H9 (cell line): ENCODE measurements around the gene BMP5. TPM values are rescaled to one million over a fixed set of nuclear protein-coding genes. Genes with fewer than 3 reads are reported as not detected.

Experiments used
- DNase-seq: peaks from one replicate; pipeline ENCODE4 v3.0.0-alpha.2; 2017
- H2AFZ ChIP-seq: one replicate; pipeline ENCODE4 v1.6.1; 2013; ENCODE audit warnings: mild to moderate bottlenecking, low read length, control low read depth, moderate library complexity
- H2AK5ac ChIP-seq: 2 replicates; pipeline ENCODE4 v1.6.1; 2013; ENCODE audit warnings: low read length, control low read depth, mixed read lengths; ENCODE audit not compliant: insufficient read length
- H2BK120ac ChIP-seq: one replicate; pipeline ENCODE4 v1.6.1; 2013; ENCODE audit warnings: low read depth, mild to moderate bottlenecking, low read length, control low read depth, inconsistent platforms; ENCODE audit not compliant: poor library complexity, severe bottlenecking
- H2BK12ac ChIP-seq: 2 replicates; pipeline ENCODE4 v1.6.1; 2013; ENCODE audit warnings: low read length, control low read depth, mixed read lengths, low read depth; ENCODE audit not compliant: insufficient read length
- H2BK15ac ChIP-seq: 2 replicates; pipeline ENCODE4 v1.6.1; 2013; ENCODE audit warnings: low read depth, low read length, control low read depth
- H2BK20ac ChIP-seq: one replicate; pipeline ENCODE4 v1.6.1; 2013; ENCODE audit warnings: low read depth, mild to moderate bottlenecking, low read length, control low read depth, inconsistent platforms; ENCODE audit not compliant: poor library complexity, severe bottlenecking
- H2BK5ac ChIP-seq: 2 replicates; pipeline ENCODE4 v1.6.1; 2013; ENCODE audit warnings: low read length, control low read depth, mixed read lengths; ENCODE audit not compliant: insufficient read length
- H3K14ac ChIP-seq: 2 replicates; pipeline ENCODE4 v1.6.1; 2013; ENCODE audit warnings: low read length, control low read depth; ENCODE audit not compliant: insufficient read depth
- H3K18ac ChIP-seq: 2 replicates; pipeline ENCODE4 v1.6.1; 2013; ENCODE audit warnings: low read depth, mild to moderate bottlenecking, mixed read lengths, low read length, control low read depth; ENCODE audit not compliant: insufficient read length
- H3K23ac ChIP-seq: 2 replicates; pipeline ENCODE4 v1.6.1; 2013; ENCODE audit warnings: low read length, control low read depth, mixed read lengths, low read depth; ENCODE audit not compliant: insufficient read length
- H3K23me2 ChIP-seq: 2 replicates; pipeline ENCODE4 v1.6.1; 2013; ENCODE audit warnings: low read depth, mild to moderate bottlenecking, mixed read lengths, low read length, control low read depth; ENCODE audit not compliant: insufficient read length, poor library complexity, severe bottlenecking
- H3K27ac ChIP-seq: 2 replicates; pipeline ENCODE4 v1.5.1; 2013; ENCODE audit warnings: low read length, control low read depth, mixed read lengths, low read depth; ENCODE audit not compliant: insufficient read length
- H3K27me3 ChIP-seq: 2 replicates; pipeline ENCODE4 v1.6.1; 2013; ENCODE audit warnings: low read length, control low read depth, inconsistent platforms; ENCODE audit not compliant: insufficient read depth
- H3K4ac ChIP-seq: 2 replicates; pipeline ENCODE4 v1.6.1; 2013; ENCODE audit warnings: low read depth, mild to moderate bottlenecking, control low read depth, inconsistent platforms, low read length, moderate library complexity
- H3K4me1 ChIP-seq: 2 replicates; pipeline ENCODE4 v1.6.1; 2013; ENCODE audit warnings: low read length, control low read depth, inconsistent platforms; ENCODE audit not compliant: insufficient read depth
- H3K4me2 ChIP-seq: 2 replicates; pipeline ENCODE4 v1.6.1; 2013; ENCODE audit warnings: low read length, control low read depth, mixed read lengths; ENCODE audit not compliant: insufficient read length, insufficient read depth
- H3K56ac ChIP-seq: 2 replicates; pipeline ENCODE4 v1.6.1; 2013; ENCODE audit warnings: low read depth, mild to moderate bottlenecking, mixed read lengths, low read length, control low read depth; ENCODE audit not compliant: insufficient read length
- H3K79me1 ChIP-seq: 2 replicates; pipeline ENCODE4 v1.6.1; 2013; ENCODE audit warnings: low read depth, mild to moderate bottlenecking, moderate library complexity, low read length, control low read depth, inconsistent platforms; ENCODE audit not compliant: insufficient read depth, poor library complexity, severe bottlenecking
- H3K79me2 ChIP-seq: 2 replicates; pipeline ENCODE4 v1.6.1; 2013; ENCODE audit warnings: low read length, control low read depth, inconsistent platforms; ENCODE audit not compliant: insufficient read depth
- H3K9ac ChIP-seq: 2 replicates; pipeline ENCODE4 v1.6.1; 2013; ENCODE audit warnings: low read length, control low read depth, mixed read lengths; ENCODE audit not compliant: insufficient read length; ENCODE audit errors: extremely low read depth
- H3K9me3 ChIP-seq: one replicate; pipeline ENCODE4 v1.6.1; 2013; ENCODE audit warnings: low read depth, low read length, inconsistent platforms; ENCODE audit not compliant: control insufficient read depth
- H3T11ph ChIP-seq: one replicate; pipeline ENCODE4 v1.6.1; 2013; ENCODE audit warnings: mild to moderate bottlenecking, low read length, control low read depth, inconsistent platforms
- H4K20me1 ChIP-seq: one replicate; pipeline ENCODE4 v1.6.1; 2013; ENCODE audit not compliant: control insufficient read depth, insufficient read length, insufficient read depth
- H4K5ac ChIP-seq: 2 replicates; pipeline ENCODE4 v1.6.1; 2013; ENCODE audit warnings: low read depth, mild to moderate bottlenecking, mixed read lengths, low read length, control low read depth; ENCODE audit not compliant: insufficient read length
- H4K8ac ChIP-seq: replicated peaks from 2 replicates; pipeline ENCODE4 v1.6.1; 2013; ENCODE audit warnings: low read length, control low read depth, mixed read lengths, low read depth; ENCODE audit not compliant: insufficient read length
- H4K91ac ChIP-seq: 2 replicates; pipeline ENCODE4 v1.6.1; 2013; ENCODE audit warnings: low read depth, mild to moderate bottlenecking, moderate library complexity, mixed read lengths, low read length, control low read depth; ENCODE audit not compliant: insufficient read length
- H3K27ac Mint-ChIP-seq, 3 experiments: 2 replicates in 2 of 3; 3 replicates in 1 of 3; pipeline ENCODE4 v1.8.0; 2020 to 2021; ENCODE audit warnings: mixed read lengths in 3 of 3, mild to moderate bottlenecking in 1 of 3, moderate library complexity in 1 of 3
- H3K27me3 Mint-ChIP-seq: 2 replicates; pipeline ENCODE4 v1.8.0; 2021; ENCODE audit warnings: low read depth, mild to moderate bottlenecking, moderate library complexity, mixed read lengths
- H3K36me3 Mint-ChIP-seq, 3 experiments: 2 replicates in 2 of 3; 3 replicates in 1 of 3; pipeline ENCODE4 v1.8.0; 2020 to 2021; ENCODE audit warnings: low read depth in 3 of 3, mixed read lengths in 3 of 3; ENCODE audit not compliant: insufficient read depth in 1 of 3
- H3K4me1 Mint-ChIP-seq, 2 experiments: 2 replicates each; pipeline ENCODE4 v1.8.0; 2020; ENCODE audit warnings: mixed read lengths in 2 of 2
- H3K4me3 Mint-ChIP-seq, 2 experiments: 2 replicates in 1 of 2; 3 replicates in 1 of 2; pipeline ENCODE4 v1.8.0; 2020 to 2021; ENCODE audit warnings: mild to moderate bottlenecking in 2 of 2, mixed read lengths in 2 of 2, moderate library complexity in 1 of 2
- H3K9me3 Mint-ChIP-seq, 2 experiments: 2 replicates in 1 of 2; 3 replicates in 1 of 2; pipeline ENCODE4 v1.8.0; 2020; ENCODE audit warnings: mild to moderate bottlenecking in 2 of 2, mixed read lengths in 2 of 2, moderate library complexity in 1 of 2
- total RNA-seq: library from RNA; stranded (reverse); gene quantifications from 2 replicates; pipeline ENCODE4 v1.2.1, GENCODE V29; 2021
- TF ChIP-seq, protein P1 (sequence below): fragments of 200-600 bp; sonication (generic); conservative IDR thresholded peaks from 3 replicates; pipeline ENCODE4 v1.8.0; 2021; ENCODE audit warnings: antibody characterized with exemption, mild to moderate bottlenecking

Gene BMP5
- total RNA-seq, 1 experiment from 2014 or later, result not detected

DNA sequence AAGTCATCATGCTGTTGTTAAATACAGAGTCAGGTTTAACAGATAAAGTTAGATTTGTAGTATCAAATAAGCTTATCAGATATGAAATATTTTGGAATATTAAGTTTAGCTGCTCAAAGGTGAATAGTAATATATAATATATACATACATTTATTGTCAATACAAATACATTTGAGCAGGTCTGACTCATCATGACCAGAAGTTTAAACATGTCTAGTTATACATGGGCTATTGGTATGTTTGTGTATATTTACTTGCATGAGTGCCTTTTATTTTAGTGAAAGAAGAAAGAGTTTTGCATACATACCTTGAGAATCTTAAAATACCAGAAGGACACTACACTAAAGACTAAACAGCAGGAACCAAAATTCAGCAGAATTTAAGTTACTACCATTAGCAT lies 76.8 kb downstream of the BMP5 start:
- Histone ChIP-seq H3K79me2 (no peaks in the 10 kb centered on the region), H2AFZ (no peak overlapping the region), H3K14ac (no peak overlapping the region), H3K4me1 (no peaks in the 10 kb centered on the region), H4K8ac (no peak overlapping the region), H3K18ac (no peak overlapping the region), H2BK5ac (no peak overlapping the region), H2AK5ac (no peak overlapping the region), H3T11ph (no peak overlapping the region), H3K27ac (no peak overlapping the region), H2BK12ac (no peak overlapping the region), H3K9me3 (no peaks in the 10 kb centered on the region), H2BK20ac (no peak overlapping the region), H3K56ac (no peak overlapping the region), H3K27me3 (no peaks in the 10 kb centered on the region), H2BK120ac (no peak overlapping the region), H3K9ac (no peak overlapping the region), H3K23me2 (no peaks in the 10 kb centered on the region), H2BK15ac (no peak overlapping the region), H4K20me1 (no peaks in the 10 kb centered on the region), H3K4ac (no peak overlapping the region), H3K23ac (no peak overlapping the region), H3K4me2 (no peak overlapping the region), H4K91ac (no peak overlapping the region), H3K79me1 (no peaks in the 10 kb centered on the region), H4K5ac (no peak overlapping the region)
- no peak for DNase-seq
- H3K4me3 Mint-ChIP-seq, result no peak overlapping the region
- no peak overlapping the region for H3K27ac Mint-ChIP-seq
- no peaks in the 10 kb centered on the region for H3K27me3 Mint-ChIP-seq
- no peaks in the 10 kb centered on the region for H3K36me3 Mint-ChIP-seq
- TF ChIP-seq, protein P1, sequence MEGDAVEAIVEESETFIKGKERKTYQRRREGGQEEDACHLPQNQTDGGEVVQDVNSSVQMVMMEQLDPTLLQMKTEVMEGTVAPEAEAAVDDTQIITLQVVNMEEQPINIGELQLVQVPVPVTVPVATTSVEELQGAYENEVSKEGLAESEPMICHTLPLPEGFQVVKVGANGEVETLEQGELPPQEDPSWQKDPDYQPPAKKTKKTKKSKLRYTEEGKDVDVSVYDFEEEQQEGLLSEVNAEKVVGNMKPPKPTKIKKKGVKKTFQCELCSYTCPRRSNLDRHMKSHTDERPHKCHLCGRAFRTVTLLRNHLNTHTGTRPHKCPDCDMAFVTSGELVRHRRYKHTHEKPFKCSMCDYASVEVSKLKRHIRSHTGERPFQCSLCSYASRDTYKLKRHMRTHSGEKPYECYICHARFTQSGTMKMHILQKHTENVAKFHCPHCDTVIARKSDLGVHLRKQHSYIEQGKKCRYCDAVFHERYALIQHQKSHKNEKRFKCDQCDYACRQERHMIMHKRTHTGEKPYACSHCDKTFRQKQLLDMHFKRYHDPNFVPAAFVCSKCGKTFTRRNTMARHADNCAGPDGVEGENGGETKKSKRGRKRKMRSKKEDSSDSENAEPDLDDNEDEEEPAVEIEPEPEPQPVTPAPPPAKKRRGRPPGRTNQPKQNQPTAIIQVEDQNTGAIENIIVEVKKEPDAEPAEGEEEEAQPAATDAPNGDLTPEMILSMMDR, result no peak
- H3K4me1 Mint-ChIP-seq, result no peaks in the 10 kb centered on the region
- H3K9me3 Mint-ChIP-seq, result peaks cover 0 to 4% of the 10 kb centered on the region in 2 experiments; a peak in 2 of 5 replicates
